Measurements from ENCODE around the gene CEACAM5.
"Not testable (repeated sequence)": the region's sequence is repeated elsewhere in the genome, so short reads cannot be mapped to it uniquely, and the experiment has no call there.

The CEACAM5 gene

GRCh38 chr19:41706741-41707501, 1.5 kb upstream of the CEACAM5 start:
- DNase-seq (ENCODE audit: low read depth): peak; percentile 22
- no peak overlapping the region for H3K4me3 ChIP-seq (ENCODE audit: control insufficient read depth, low read depth, low read length)
- TF ChIP-seq CTCF (conservative IDR thresholded peaks at IDR 0.05; ENCODE audit: control insufficient read depth, insufficient read depth, low read depth, low read length): peak; percentile 48

GRCh38 chr19:41707502-41707812, 969 bp upstream of the CEACAM5 start:
- no peak overlapping the region for H3K4me3 ChIP-seq (ENCODE audit: control insufficient read depth, low read depth, low read length)
- TF ChIP-seq CTCF (conservative IDR thresholded peaks at IDR 0.05; ENCODE audit: control insufficient read depth, insufficient read depth, low read depth, low read length): no peak
- no peak for DNase-seq (ENCODE audit: low read depth)

- no peak overlapping the region for H3K4me3 ChIP-seq (ENCODE audit: control insufficient read depth, low read depth, low read length)
- TF ChIP-seq CTCF (conservative IDR thresholded peaks at IDR 0.05; ENCODE audit: control insufficient read depth, insufficient read depth, low read depth, low read length): no peak
- no peak for DNase-seq (ENCODE audit: low read depth)
Observed at GRCh38 chr19:41707871-41708371, 505 bp upstream of the CEACAM5 start.

GRCh38 chr19:41709516-41709915, 1.1 kb downstream of the CEACAM5 start:
- not testable (repeated sequence) for DNase-seq (ENCODE audit: low read depth); H3K4me3 ChIP-seq (ENCODE audit: control insufficient read depth, low read depth, low read length)

- no peak for TF ChIP-seq CTCF (conservative IDR thresholded peaks at IDR 0.05; ENCODE audit: control insufficient read depth, insufficient read depth, low read depth, low read length)
- no peak overlapping the region for H3K4me3 ChIP-seq (ENCODE audit: control insufficient read depth, low read depth, low read length)
- DNase-seq (ENCODE audit: low read depth): no peak
Observed at GRCh38 chr19:41709951-41710645, 1.7 kb downstream of the CEACAM5 start.

GRCh38 chr19:41711376-41712261, 3.2 kb downstream of the CEACAM5 start:
- no peak overlapping the region for H3K4me3 ChIP-seq (ENCODE audit: control insufficient read depth, low read depth, low read length)
- DNase-seq (ENCODE audit: low read depth): no peak
- TF ChIP-seq CTCF (conservative IDR thresholded peaks at IDR 0.05; ENCODE audit: control insufficient read depth, insufficient read depth, low read depth, low read length): no peak

Data from fibroblast of mammary gland (primary cell).